PFSK-1 (cell line): ENCODE results near the gene KIF23.

ENCODE experiments used
- FOXP2 ChIP-seq: optimal IDR thresholded peaks from 2 replicates; pipeline ENCODE3; 2011; ENCODE audit warnings: borderline replicate concordance, control low read depth, inconsistent platforms; ENCODE audit not compliant: insufficient read depth; ENCODE audit errors: extremely low read length, extremely low read depth
- POLR2AphosphoS5 ChIP-seq: IDR thresholded peaks from 2 replicates; pipeline ENCODE4 v1.6.1; 2012; ENCODE audit warnings: low read depth, mild to moderate bottlenecking, control low read depth, low read length, moderate library complexity
- SIN3A ChIP-seq: IDR thresholded peaks from 2 replicates; pipeline ENCODE4 v1.6.1; 2012; ENCODE audit warnings: mild to moderate bottlenecking, low read length, moderate library complexity, borderline replicate concordance; ENCODE audit not compliant: insufficient read depth
- TAF1 ChIP-seq: IDR thresholded peaks from 2 replicates; pipeline ENCODE4 v1.6.1; 2012; ENCODE audit warnings: low read length, control low read depth, borderline replicate concordance; ENCODE audit not compliant: insufficient read depth
- TF ChIP-seq, protein P1 (sequence below), 2 experiments: IDR thresholded peaks; 2 replicates each; pipeline versions ENCODE4 v1.6.1 to v1.8.0; 2011 to 2012; ENCODE audit warnings: low read depth in 2 of 2, low read length in 2 of 2, control low read depth in 1 of 2, inconsistent platforms in 1 of 2, mild to moderate bottlenecking in 1 of 2, moderate library complexity in 1 of 2; ENCODE audit not compliant: insufficient read depth in 1 of 2

Gene KIF23

DNA sequence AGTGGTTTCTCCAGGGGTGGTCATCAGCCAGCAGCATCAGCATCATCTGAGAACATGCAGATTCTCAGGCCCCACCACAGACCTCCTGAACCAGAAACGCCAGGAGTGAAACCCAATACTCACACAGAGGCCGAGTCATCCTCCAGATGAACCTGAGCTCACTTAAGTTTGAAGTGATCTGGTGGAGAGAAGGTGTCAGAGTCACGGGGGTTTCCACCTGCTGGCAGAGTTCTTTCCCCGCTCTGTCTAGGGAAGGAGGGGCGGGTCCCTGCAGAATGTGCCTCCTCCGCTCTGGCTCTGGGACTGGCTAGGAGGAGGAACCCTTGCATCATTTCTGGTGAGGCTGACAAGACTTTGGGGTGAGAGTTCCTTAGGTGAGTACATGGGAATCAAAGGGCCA is 13.3 kb upstream of the KIF23 start:
- TF ChIP-seq, protein P1, sequence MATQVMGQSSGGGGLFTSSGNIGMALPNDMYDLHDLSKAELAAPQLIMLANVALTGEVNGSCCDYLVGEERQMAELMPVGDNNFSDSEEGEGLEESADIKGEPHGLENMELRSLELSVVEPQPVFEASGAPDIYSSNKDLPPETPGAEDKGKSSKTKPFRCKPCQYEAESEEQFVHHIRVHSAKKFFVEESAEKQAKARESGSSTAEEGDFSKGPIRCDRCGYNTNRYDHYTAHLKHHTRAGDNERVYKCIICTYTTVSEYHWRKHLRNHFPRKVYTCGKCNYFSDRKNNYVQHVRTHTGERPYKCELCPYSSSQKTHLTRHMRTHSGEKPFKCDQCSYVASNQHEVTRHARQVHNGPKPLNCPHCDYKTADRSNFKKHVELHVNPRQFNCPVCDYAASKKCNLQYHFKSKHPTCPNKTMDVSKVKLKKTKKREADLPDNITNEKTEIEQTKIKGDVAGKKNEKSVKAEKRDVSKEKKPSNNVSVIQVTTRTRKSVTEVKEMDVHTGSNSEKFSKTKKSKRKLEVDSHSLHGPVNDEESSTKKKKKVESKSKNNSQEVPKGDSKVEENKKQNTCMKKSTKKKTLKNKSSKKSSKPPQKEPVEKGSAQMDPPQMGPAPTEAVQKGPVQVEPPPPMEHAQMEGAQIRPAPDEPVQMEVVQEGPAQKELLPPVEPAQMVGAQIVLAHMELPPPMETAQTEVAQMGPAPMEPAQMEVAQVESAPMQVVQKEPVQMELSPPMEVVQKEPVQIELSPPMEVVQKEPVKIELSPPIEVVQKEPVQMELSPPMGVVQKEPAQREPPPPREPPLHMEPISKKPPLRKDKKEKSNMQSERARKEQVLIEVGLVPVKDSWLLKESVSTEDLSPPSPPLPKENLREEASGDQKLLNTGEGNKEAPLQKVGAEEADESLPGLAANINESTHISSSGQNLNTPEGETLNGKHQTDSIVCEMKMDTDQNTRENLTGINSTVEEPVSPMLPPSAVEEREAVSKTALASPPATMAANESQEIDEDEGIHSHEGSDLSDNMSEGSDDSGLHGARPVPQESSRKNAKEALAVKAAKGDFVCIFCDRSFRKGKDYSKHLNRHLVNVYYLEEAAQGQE (IDR thresholded peaks at IDR 0.05; ENCODE audit: insufficient read depth in 1 of 2, low read depth in 2 of 2, low read length in 2 of 2): no peak
- TF ChIP-seq POLR2AphosphoS5: no peak
- TF ChIP-seq SIN3A: no peak
- no peak for TF ChIP-seq TAF1
- no peak for TF ChIP-seq FOXP2

DNA sequence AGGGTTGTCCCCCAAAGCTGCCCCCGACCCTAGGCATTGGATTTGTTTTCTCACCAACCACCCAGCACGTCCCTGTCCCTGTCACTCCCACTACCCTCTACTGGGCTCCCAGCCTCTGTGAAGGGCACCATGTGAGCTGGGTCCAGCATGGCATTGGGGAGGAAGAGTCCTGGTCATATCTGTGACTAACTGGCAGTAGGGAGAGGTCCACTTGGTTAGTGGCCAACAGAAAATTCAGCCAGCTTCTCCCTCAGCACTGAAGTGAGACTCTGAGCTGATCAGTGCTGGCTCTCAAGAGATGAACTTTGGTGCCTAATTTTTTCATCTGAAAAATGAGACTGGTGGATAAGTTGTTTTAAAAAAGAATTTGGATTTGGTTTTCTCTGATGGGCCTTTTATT is 11.3 kb upstream of the KIF23 start:
- TF ChIP-seq POLR2AphosphoS5: no peak
- no peak for TF ChIP-seq SIN3A
- TF ChIP-seq, protein P1 (IDR thresholded peaks at IDR 0.05; ENCODE audit: insufficient read depth in 1 of 2, low read depth in 2 of 2, low read length in 2 of 2): no peak
- TF ChIP-seq FOXP2: no peak
- no peak for TF ChIP-seq TAF1

DNA sequence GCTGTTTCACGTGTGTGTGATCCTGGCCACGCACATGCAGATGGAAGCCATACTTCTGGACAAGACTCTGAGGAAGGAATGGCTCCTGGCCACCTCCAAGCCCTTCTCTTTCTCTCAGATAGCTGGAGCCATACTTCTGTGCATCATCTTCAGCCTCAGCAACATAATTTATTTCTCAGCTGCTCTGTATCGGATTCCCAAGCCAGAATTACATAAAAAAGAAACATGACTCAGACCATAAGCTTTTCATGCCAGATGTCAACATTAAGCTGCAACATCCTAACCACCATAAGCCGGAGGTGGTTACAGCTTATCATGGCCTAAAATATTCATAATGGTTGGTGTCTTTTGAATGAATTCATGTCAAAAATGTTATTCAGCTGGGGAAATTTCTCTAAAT is 10.6 kb upstream of the KIF23 start:
- TF ChIP-seq TAF1 (no peak), POLR2AphosphoS5 (no peak), SIN3A (no peak), FOXP2 (no peak)
- TF ChIP-seq, protein P1 (IDR thresholded peaks at IDR 0.05; ENCODE audit: insufficient read depth in 1 of 2, low read depth in 2 of 2, low read length in 2 of 2): no peak

DNA sequence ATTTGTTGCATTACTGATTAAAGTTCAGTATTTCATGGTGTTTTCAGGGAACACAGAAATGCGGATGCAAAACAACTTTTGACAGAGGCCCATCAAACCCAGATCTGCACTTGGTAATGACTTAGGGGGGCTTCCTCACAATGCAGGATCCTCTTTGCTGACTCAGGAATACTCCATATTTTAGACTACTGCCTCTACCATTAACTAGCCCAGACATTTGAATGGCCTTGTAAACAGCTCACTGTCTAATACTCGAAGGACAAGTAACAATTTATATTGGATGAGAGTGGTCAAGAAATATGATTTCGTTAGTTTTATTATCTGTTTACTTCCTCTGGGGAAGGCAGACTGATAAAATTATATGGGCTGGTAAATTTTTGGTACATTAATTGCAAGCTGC is 9.0 kb upstream of the KIF23 start:
- TF ChIP-seq FOXP2: no peak
- no peak for TF ChIP-seq TAF1
- TF ChIP-seq POLR2AphosphoS5: no peak
- TF ChIP-seq, protein P1 (IDR thresholded peaks at IDR 0.05; ENCODE audit: insufficient read depth in 1 of 2, low read depth in 2 of 2, low read length in 2 of 2): no peak
- no peak for TF ChIP-seq SIN3A
